ENCODE measurements around the gene ST6GALNAC6.

GRCh38 chr9:127945338-127945737 is 45.9 kb upstream of the ST6GALNAC6 start:
- no peak for TF ChIP-seq EZH2 (IDR thresholded peaks at IDR 0.05; ENCODE audit: borderline replicate concordance)
- no peak for TF ChIP-seq CTCF (IDR thresholded peaks at IDR 0.05; ENCODE audit: poor library complexity)
